HG02588 (cell line): Measurements from ENCODE around the gene C2CD2.

Experiments used
- ATAC-seq: cut with Tn5 transposase; IDR thresholded peaks from one replicate; pipeline ENCODE4 v1.9.1; 2021; ENCODE audit warnings: mild to moderate bottlenecking, moderate library complexity; ENCODE audit not compliant: unreplicated experiment

The C2CD2 gene

DNA sequence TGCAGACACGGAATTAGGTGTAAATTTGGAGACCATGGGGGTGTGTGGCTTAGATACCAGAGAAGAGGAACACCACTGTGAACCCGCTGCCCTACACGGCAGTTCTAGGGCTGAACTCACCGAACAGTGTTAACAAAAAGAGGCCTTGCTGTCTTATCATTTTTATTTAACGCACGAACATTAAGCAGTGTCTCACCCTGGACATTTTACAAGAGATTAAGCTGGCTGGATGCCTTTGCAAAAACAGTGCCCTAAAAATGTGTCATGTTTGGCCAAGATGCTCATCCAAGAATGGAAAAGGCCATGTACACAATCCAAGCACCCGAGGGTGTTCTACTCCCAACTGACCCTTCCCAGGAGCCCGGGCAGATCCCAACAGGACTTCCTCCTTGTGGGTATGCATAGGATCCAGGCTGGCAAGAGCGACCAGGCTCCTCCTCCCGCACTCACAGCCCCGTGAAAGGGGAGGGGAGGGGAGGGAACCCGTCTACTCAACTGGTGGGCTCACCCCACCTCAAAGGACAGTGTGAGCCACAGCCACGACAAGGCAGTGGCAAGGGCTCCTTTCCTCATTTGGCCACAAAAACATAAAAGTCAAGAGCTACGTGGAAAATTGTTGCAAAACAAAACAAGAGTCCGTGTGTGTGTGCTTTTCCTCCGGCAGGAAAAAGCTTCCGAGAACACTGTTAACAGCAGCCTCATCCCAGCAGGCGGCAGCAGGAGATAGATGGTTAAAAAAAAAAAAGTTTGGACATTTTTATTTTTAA is 20.3 kb downstream of the C2CD2 start:
- no peak for ATAC-seq

- ATAC-seq, result no peak
Measured at GRCh38 chr21:41932576-41933312, 21.1 kb downstream of the C2CD2 start.

GRCh38 chr21:41932191-41932575 is 21.6 kb downstream of the C2CD2 start:
- no peak for ATAC-seq

DNA sequence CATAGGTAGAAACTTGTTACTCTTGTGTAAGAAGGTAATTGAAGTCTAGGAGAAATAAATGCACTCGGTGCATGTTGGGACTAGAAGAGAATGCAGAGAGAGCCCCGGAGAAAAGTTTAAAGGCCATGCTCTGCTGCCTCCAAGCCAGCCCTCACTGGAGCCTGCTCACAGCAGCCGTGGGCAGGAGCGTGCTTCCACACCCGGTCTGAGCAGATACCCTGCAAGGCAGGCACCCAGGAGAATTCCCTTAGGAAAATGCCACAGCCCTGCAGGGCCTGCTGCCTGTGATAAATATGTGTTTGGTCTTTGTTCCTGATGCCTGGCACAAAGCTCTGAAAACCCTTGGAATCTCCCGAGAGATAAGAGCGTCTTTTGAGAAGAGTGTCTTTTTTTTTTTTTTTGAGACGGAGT is 22.8 kb downstream of the C2CD2 start:
- no peak for ATAC-seq

GRCh38 chr21:41929248-41929647 is 24.6 kb downstream of the C2CD2 start:
- no peak for ATAC-seq

DNA sequence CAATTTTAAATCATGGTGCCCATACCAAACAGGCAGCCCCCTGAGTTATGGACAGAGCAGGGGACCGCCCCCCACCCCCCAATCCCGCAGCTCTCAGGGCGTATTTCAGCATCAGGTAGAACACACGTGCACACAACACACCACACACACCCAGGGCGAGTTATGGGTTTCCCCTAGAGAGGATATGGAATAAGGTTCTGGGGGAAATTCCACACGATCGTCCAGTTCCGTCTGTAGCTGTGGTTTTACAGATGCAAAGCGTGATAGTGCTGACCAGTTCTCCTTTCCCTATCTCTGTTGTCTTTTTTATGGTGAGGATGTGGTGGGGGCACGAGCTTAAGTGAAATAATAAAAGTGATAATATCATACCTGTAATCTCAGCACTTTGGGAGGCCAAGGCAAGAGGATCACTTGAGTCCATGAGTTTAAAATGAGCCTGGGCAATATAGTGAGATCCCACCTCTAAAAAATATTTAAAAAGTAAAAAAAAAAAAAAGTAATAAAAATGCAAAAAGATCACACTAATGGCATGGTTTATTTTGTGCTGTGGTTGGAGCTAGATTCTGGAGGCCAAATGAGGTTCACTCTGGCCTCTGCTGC is 25.1 kb downstream of the C2CD2 start:
- ATAC-seq, result no peak

GRCh38 chr21:41927727-41928409 is 25.9 kb downstream of the C2CD2 start:
- no peak for ATAC-seq

- no peak for ATAC-seq
Measured at GRCh38 chr21:41926807-41927171, 27.0 kb downstream of the C2CD2 start.

DNA sequence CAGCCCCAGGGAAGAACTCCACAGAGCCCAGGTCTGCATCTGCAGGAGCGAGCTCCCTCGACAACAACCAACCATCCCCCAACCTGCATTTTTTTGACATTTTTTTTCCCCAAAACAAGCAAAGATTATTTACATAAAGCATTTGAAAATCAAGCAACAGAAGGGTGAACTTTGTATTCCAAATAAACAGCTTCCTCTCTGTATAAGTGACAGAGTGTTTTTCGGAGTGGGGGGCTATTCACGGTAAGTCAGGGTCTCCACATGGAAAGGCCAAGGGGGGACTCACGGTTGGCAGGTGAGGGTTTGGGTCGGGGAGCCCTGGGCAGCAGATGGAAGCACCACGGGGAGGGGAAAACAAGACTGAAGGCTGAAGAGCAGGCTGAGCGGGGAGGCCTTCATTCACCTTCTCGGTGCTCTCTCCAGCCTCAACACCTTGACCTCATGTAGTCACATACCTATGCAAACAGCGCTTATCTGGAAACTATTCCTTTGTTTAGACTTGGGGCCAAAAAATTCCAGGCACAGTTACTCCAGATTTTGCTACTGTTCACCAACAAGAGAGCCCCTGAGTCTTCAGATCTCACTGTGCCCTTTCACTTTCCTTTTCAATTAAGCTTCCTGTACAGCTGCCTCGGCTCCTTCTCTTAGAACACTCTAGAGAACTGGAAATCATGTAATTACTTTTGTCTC is 27.6 kb downstream of the C2CD2 start:
- no peak for ATAC-seq

DNA sequence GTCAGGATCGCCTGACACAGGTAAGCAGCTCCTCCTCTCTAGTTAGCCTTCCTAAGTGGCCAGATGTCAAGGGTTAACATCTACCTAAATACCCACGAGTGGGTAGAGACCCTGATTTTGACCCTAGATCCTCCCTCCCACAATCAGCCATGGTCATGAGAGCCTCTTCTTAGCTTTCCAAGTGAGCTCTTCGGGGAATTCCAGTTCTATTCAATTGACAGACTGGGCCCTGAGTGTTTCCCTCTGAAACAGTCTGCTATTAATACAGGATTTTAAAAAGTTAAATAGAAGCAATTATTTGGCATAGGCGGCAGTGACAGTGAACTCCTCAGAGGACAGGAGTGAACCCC is 28.1 kb downstream of the C2CD2 start:
- ATAC-seq, result no peak

- no peak for ATAC-seq
Measured at GRCh38 chr21:41924368-41924754, 29.5 kb downstream of the C2CD2 start.

- ATAC-seq, result no peak
Measured at GRCh38 chr21:41923631-41924367, 30.0 kb downstream of the C2CD2 start.

DNA sequence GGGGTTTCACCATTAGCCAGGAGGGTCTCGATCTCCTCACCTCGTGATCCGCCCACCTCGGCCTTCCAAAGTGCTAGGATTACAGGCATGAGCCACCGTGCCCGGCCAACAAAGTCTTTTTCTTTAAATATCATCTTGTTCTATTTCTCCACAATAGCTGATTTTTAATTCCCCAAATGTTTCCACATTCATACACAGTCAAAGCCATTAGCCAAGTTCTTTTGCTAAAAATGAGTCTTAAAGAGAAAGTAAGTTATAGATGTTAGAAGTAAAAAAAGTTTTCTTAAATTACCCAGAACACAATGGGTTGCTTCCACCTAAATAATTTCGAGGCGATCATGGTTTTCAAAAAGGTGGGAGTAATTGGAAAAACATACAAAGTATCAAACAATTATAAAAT is 30.6 kb downstream of the C2CD2 start:
- ATAC-seq, result no peak

DNA sequence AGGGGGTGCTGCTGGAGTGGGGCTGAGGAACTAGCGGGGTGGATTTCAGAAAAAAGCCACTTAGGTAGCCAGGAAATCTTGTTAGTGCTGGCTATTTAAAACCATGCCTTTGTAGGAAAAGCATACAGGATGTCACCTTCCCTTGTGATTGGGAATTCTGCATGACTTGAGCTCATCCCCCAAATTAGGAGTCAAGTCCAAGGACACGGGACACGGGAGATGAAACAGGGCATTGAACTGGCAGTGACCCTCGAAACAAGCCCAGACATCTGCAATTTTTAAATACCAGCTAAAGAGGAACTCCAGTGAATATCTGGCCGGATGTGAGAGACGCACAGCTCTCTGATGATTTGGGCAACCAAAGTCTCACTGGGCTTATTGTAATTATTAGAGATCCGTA is 32.8 kb downstream of the C2CD2 start:
- no peak for ATAC-seq

DNA sequence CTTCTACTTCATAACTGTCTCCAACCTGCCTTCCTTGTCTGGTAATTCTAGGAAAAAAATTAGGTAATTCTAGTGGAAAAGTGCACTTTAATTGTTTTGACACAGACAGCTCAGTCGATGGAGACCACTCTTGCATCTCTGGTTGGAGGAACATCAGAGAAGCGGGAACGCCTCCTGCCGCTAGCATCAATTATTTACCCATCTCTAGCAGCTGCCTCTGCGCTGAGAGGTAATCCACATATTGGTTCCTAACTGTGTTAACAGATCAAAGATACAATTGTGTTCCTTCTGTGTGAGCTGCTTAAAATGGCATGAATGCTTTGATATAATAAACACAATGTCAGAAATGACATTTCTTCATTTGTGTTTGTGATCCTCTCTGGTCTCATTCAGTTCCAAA is 33.3 kb downstream of the C2CD2 start:
- no peak for ATAC-seq

GRCh38 chr21:41919666-41920398 is 34.0 kb downstream of the C2CD2 start:
- ATAC-seq, result no peak

DNA sequence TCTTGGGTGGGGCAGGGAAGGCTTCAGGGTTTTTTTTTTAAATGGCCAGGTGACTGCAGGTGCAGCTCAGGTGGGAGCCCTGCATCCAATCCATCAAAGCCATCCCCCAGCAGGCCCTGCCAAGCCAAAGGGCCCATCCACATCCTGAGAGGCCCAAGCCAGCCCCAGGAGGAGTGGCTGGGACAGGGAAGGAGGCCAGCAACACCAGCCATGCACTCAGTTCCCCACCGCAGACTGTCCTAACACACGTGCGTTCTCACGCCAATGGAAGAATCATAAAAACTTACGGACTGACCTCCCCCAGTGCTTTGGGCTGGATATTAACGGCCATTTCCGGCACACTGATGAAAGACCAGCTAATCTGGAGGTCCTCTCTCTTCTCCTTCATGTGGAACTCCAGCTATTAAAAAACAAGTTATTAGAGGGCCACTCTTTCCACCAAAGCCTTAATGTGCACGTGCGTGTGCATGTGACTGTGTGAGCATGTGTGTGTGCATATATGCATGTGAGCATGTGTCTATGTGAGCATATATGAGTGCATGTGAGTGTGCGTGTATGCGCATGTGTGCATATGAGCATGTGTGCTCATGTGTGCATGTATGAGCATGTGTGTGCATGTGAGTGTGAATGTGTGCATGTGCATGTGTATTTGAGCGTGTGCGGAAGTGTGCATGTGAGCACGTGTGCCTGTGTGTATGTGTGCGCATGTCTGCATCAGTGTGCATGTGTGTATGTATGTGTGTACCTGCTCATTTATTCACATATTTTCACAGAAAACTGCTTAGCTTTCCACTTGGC is 35.1 kb downstream of the C2CD2 start:
- no peak for ATAC-seq

DNA sequence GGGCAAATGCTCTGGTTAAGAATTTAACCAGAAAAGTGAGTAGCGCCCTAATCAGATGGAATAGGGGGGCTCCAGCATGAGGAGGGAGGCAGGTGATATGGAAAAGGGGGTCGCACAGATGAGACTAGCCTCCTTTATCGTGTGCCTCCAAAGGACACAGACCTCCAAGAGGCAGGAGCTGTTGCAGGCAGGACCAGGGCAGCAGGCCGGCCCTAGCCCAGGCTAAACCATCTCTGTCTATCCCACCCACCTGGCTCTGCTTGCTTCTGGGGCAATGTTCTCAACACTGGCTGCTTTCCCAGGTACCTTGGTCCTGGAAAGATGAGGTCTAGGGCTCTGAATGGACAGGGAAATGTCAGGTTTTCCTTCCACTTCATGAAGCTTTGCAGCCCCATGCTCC is 36.3 kb downstream of the C2CD2 start:
- no peak for ATAC-seq

- no peak for ATAC-seq
Measured at GRCh38 chr21:41916888-41917433, 36.9 kb downstream of the C2CD2 start.
